ENCODE measurements around the gene RNF213.
A peak's percentile ranks its signal among the peaks of the same experiment; 100 is the strongest.

Gene RNF213

GRCh38 chr17:80422981-80423380 lies 162.3 kb downstream of the RNF213 start:
- DNase-seq = no peak

GRCh38 chr17:80423536-80424225 lies 163.0 kb downstream of the RNF213 start:
- DNase-seq = no peak

GRCh38 chr17:80424261-80424660 lies 163.6 kb downstream of the RNF213 start:
- peak in 1 of 5 experiments; percentile 21 for DNase-seq

GRCh38 chr17:80424878-80425765 lies 164.5 kb downstream of the RNF213 start:
- DNase-seq = no peak

GRCh38 chr17:80425835-80426426 lies 165.3 kb downstream of the RNF213 start:
- DNase-seq = no peak

DNA sequence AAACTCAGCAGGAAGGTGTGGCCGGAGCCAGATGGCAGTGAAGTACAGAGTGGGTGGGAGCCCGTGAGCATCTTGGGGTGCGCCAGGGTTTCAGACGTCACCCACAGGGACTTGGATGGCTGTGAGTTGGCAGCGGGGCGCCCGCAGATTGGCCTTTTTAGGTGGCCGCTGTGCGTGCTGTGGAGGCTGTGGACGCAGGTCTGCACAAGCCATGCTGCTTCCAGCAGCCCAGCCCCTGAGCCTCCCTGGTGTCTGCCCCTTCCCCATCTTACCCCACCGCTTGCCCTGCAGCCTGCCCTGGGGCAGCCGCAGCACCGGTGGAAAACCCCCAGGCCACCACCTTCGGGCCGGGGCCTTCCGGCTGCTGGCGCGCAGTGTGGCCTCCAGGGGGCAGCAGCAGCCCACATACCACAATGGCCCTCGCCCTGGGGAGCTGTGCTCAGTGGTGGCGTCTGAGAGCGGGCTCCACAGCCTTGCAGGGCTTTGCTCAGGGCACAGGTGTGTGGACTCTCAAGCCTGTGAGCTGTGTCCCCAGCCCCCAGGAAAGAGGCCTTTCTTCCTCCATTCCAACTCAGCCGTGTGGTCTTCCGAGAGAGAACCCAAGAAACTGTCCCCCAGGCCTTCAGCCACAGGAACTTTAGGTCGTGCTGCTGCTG lies 166.1 kb downstream of the RNF213 start:
- DNase-seq = peak; percentile 77 to 81 (median 80)

GRCh38 chr17:80427366-80428282 lies 167.0 kb downstream of the RNF213 start:
- DNase-seq = no peak

GRCh38 chr17:80428363-80428762 lies 167.7 kb downstream of the RNF213 start:
- no peak for DNase-seq

DNA sequence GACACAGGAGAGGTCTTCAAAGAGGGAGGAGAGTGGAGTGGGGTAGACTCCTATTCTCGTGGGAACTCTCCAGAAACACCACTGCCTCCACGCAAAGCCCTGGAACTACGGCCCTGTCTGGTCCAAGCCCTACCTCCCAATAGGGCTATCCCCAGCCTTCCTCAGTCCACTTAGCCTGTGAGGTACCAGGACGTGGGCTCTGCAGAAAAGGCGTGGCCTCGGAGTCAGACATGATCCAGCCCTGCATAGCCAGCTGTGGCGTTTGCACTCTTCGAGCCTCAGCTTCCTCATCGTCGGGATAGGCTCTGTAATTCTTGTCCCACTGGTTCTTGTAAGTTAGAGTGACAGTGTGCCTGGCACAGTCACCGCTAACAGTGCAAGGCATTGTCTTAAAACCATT lies 168.1 kb downstream of the RNF213 start:
- DNase-seq = no peak

DNA sequence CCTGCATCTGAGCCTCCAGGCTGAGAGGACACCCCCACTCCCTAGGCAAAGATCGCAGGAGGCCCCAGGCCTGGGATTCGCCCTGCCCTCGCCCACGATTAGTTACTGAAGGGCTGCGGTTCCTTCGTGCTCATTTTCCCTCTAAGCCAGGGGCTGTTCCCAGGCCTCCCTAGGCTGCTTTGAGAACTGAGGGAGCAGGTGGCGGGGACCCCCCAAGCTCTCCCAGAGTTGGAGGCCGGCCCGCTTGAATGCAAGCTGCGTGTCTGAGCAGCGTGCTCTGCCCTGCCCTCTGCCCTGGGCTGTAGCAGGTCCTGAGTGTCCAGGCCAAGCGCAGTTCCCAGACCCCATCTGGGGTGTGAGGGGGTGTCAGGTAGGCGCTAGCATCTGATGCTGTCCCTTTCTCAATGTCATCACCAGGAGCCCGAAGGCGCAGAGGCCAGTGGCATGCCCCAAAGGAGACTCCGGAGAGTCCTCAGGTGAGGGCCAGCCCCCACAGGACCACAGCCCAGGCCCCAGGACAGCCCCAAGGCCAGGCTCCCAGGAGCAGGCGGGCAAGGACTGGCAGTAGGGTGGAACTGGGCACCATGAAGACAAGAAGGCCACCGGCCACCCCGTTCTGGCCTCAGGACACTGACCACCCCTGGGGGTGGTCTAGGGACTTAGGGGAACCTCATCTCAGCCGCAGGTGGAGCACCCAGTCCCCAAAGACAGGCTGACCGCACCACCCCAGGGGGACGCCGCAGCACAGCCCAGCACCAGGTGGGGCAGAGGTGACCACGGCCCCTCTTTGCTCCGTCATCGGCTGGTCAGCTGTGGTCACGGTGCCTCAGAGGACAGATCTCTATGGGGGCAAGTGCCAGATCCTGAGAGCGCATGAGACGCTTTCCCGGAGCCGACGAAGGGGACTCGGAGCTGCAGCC lies 169.0 kb downstream of the RNF213 start:
- DNase-seq = no peak

DNA sequence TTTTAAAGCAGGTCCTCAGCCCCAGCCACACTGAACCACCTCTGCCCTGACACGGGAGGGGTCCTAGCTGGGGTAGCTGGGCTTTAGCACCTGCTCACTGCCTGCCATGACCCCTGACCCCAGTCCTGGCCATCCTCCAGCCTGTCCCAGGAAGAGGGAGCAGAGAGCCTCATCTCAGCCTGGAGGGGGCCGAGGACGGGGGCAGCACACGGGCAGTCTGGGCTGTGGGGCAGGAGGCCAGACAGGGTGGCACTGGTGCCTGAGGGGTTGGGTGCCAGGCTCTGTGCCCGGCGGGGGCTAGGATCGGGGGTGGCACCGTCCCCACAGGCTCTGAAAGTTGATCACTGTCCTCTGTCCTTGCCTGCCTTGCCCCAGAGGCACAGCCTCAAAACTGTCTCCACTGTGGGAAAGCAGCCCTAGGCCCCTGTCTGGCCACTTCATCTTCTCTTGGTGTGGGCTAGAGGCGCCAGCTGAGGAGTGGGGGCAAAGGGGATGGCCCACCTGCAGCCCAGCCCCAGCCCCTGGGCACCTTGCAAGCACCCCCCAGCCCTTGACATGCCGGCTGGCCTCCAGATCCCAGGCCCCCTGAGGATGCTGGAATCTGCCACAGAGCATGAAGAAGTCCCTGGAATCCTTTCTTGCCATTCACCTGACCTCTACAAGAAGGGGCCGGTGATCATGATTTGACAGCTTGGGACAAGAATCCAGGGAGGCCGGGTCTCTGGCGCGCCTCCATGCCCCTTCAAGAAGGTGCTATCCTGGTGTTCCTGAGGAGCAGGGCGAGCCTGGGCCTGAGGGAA lies 170.0 kb downstream of the RNF213 start:
- DNase-seq = no peak

- DNase-seq = no peak
Observed at GRCh38 chr17:80431246-80432195, 170.9 kb downstream of the RNF213 start.

- DNase-seq = no peak
Observed at GRCh38 chr17:80432350-80432955, 171.8 kb downstream of the RNF213 start.

DNA sequence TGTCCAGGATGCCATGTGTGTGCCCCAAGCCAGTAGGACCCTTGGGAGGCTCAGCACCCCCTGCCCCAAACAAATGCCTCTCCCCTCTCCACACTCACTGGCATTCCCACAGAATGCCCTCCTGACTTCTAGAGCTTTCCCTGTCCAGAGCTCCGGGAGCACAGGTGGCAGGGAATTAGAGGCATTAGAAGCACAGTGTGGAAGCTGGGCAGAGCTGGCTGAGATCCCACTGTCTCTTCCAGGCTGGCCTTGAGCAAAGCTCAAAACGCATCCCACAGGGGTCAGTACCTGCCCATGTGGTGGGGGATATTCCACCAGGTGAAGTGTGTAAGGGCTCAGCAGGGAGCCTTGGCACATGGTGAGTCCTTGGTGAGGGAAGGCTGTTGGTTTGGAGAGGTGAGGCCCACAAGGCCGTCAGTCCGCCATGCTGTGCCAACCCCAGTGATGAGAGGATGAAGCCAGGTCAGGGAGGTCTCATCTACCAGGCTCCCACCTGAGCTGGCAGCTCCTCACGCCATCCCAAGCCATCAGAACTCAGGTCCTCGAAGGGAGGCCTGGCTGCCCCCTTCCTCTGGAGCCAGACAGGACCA lies 172.4 kb downstream of the RNF213 start:
- no peak for DNase-seq

DNA sequence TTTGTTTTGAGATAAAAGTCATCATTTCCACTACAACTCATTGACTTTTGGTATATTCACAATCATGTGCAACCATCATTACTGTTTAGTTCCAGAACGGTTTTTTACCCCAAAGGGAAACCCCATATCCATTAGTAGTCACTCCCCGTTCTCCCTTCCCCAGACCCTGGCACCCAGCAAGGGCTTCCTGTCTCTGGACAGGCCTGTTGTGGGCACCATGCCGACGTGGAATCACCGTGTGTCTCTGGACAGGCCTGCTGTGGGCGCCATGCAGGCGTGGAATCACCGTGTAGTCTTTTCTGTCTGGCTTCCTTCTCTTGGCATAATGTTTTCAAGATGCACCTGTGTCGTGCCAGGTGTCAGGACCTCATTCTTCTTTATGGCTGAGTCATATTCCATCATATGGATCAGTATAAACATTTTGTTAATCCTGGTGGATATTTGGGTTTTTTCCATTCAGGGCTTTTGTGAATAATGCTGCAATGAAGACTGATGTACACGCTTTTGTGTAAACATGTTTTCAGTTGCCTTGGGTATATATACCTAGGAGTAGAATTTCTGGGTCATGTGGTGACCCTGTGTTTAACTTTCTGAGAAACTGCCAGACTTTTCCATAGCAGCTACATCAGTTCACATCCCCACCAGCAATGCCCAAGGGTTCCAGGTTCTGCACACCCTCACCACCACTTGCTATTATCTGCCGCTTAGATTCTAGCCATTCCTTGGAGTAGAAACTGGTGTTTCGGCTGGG lies 173.4 kb downstream of the RNF213 start:
- DNase-seq = no peak

GRCh38 chr17:80437532-80437931 lies 176.9 kb downstream of the RNF213 start:
- DNase-seq = no peak

GRCh38 chr17:80438806-80439205 lies 178.2 kb downstream of the RNF213 start:
- DNase-seq = no peak

Data from T-helper 2 cell (primary cell).